Activated CD8-positive, alpha-beta T cell treated with anti-CD3 and anti-CD28 coated beads, Interleukin-2, amount 10 ng/mL, durations not matched to agents 7 days and 5 days (primary cell): ENCODE data around the gene ABCF3. TPM values are rescaled to one million over a fixed set of nuclear protein-coding genes. Genes with fewer than 3 reads are reported as not detected.
A peak's percentile ranks its signal among the peaks of the same experiment; 100 is the strongest.
"Not testable (repeated sequence)": the region's sequence is repeated elsewhere in the genome, so short reads cannot be mapped to it uniquely, and the experiment has no call there.

Experiments
- ATAC-seq: fragments of 150-1000 bp; cut with Tn5 transposase; one replicate; pipeline ENCODE4 v1.10.0; 2021; ENCODE audit warnings: moderate library complexity
- CTCF ChIA-PET: fragments of 350-600 bp; sonication (Branson Sonifier 250); formaldehyde crosslinking; loops from one replicate; lab custom pipeline; 2021; ENCODE audit warnings: antibody characterized with exemption; lab: Charles Lee
- POLR2A ChIA-PET: fragments of 350-600 bp; sonication (Branson Sonifier 250); formaldehyde crosslinking; loops from one replicate; lab custom pipeline; 2021; ENCODE audit warnings: antibody characterized with exemption; lab: Charles Lee
- DNase-seq: peaks from one replicate; pipeline ENCODE4 v3.0.0-alpha.2; 2020
- H3K27ac Mint-ChIP-seq: one replicate; pipeline ENCODE4 v1.8.0; 2021; ENCODE audit warnings: mild to moderate bottlenecking, mixed read lengths
- H3K27me3 Mint-ChIP-seq: one replicate; pipeline ENCODE4 v1.8.0; 2021; ENCODE audit warnings: low read depth, mixed read lengths
- H3K36me3 Mint-ChIP-seq: one replicate; pipeline ENCODE4 v1.8.0; 2021; ENCODE audit warnings: low read depth, mixed read lengths
- H3K4me1 Mint-ChIP-seq: one replicate; pipeline ENCODE4 v1.8.0; 2021; ENCODE audit warnings: low read depth, mixed read lengths
- H3K4me3 Mint-ChIP-seq: one replicate; pipeline ENCODE4 v1.8.0; 2021; ENCODE audit warnings: mild to moderate bottlenecking, mixed read lengths
- H3K9me3 Mint-ChIP-seq: one replicate; pipeline ENCODE4 v1.8.0; 2022; ENCODE audit warnings: mixed read lengths; ENCODE audit not compliant: insufficient read depth
- total RNA-seq, 2 experiments: library from RNA; stranded (reverse); gene quantifications; one replicate each; pipeline ENCODE4 v1.2.3, GENCODE V29; 2021

The ABCF3 gene, protein sequence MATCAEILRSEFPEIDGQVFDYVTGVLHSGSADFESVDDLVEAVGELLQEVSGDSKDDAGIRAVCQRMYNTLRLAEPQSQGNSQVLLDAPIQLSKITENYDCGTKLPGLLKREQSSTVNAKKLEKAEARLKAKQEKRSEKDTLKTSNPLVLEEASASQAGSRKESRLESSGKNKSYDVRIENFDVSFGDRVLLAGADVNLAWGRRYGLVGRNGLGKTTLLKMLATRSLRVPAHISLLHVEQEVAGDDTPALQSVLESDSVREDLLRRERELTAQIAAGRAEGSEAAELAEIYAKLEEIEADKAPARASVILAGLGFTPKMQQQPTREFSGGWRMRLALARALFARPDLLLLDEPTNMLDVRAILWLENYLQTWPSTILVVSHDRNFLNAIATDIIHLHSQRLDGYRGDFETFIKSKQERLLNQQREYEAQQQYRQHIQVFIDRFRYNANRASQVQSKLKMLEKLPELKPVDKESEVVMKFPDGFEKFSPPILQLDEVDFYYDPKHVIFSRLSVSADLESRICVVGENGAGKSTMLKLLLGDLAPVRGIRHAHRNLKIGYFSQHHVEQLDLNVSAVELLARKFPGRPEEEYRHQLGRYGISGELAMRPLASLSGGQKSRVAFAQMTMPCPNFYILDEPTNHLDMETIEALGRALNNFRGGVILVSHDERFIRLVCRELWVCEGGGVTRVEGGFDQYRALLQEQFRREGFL
- total RNA-seq = 10 to 100 TPM; 56.6 to 57.8 TPM

DNA sequence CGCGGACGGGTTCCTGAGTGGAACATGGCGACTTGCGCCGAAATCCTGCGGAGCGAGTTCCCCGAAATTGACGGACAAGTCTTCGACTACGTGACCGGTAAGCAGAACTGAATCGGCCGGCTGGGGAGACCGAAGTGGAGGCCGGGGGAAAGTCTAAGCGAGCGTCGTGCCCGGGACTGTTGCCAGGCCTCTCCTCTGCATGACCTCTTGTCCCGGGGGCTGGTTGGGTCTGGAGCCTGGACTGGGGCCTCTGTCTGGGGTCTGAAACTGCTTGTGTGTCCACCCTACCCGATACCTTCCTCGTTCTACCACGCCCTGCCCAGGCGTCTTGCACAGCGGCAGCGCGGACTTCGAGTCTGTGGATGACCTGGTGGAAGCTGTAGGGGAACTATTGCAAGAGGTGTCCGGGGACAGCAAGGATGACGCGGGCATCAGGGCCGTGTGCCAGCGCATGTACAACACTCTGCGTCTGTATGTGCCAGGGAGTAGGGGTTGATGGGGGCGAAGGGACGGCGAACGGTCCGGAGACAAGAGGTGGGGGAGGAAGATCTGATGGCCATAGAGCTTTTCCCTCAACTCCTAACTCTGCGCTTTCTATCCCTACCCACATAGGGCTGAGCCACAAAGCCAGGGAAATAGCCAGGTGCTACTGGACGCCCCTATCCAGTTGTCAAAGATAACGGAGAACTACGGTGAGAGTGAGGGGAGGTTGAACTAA is at the start of gene ABCF3:
Gene ABCF3 (plus strand): TSS at position 16 of the 718 bp plus-strand sequence. CDS start 9 bp downstream, at position 25.
- DNase-seq (no peak), ATAC-seq (peak; percentile 37)
- ChIA-PET CTCF (interaction anchor here (0.7 to 2.3 kb wide), 3 partner anchors 41 to 112 kb away, joined by 3 to 9 read pairs (median 6); partner anchors contain the start of gene EEF1AKMT4), POLR2A (interaction anchor here (0.5 to 1.1 kb wide), 6 partner anchors 10 to 311 kb away, joined by 3 to 7 read pairs (median 3); partner anchors contain the start of genes AP2M1 and EIF2B5)
- H3K36me3 Mint-ChIP-seq = peaks cover 66% of the 10 kb centered on the region
- peaks cover 34% of the 10 kb centered on the region for H3K4me1 Mint-ChIP-seq
- no peaks in the 10 kb centered on the region for H3K9me3 Mint-ChIP-seq
- peak within 1 kb of the TSS; percentile 97 for H3K27ac Mint-ChIP-seq
- no peaks in the 10 kb centered on the region for H3K27me3 Mint-ChIP-seq
- H3K4me3 Mint-ChIP-seq = peak within 1 kb of the TSS; percentile 99

DNA sequence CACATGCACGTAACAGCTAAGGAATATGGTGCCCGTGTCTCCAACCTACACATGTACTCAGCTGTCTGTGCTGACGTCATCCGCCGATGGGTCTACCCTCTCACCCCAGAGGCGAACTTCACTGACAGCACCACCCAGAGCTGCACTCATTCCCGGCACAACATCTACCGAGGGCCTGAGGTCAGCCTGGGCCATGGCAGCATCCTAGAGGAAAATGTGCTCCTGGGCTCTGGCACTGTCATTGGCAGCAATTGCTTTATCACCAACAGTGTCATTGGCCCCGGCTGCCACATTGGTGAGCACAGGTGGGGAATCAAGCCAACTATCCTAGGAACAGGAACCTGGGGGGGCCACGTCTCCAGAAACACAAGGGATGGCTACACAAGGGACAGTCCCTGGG is 45.6 kb upstream of the ABCF3 start:
- no peak overlapping the region for H3K4me3 Mint-ChIP-seq
- DNase-seq (no peak), ATAC-seq (no peak)
- H3K27ac Mint-ChIP-seq = no peak overlapping the region
- POLR2A ChIA-PET = no interaction called here
- CTCF ChIA-PET = interaction anchor here (0.8 kb wide), 1 partner anchor 37 kb away, joined by 3 read pairs; no protein-coding TSS in a partner anchor
- H3K4me1 Mint-ChIP-seq = peaks cover 22% of the 10 kb centered on the region
- H3K9me3 Mint-ChIP-seq = no peaks in the 10 kb centered on the region
- H3K36me3 Mint-ChIP-seq = peaks cover 68% of the 10 kb centered on the region
- no peaks in the 10 kb centered on the region for H3K27me3 Mint-ChIP-seq

DNA sequence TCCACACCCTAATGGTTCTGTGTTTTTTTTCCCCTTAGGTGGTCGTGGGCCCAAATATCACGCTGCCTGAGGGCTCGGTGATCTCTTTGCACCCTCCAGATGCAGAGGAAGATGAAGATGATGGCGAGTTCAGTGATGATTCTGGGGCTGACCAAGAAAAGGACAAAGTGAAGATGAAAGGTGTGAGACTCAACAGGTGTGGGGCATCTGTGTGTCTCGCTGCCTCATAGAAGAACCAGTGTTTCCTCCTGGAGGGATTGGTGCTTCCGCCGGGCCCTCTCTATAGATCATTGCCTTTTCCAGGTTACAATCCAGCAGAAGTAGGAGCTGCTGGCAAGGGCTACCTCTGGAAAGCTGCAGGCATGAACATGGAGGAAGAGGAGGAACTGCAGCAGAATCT is 43.8 kb upstream of the ABCF3 start:
- no peaks in the 10 kb centered on the region for H3K9me3 Mint-ChIP-seq
- ATAC-seq (no peak), DNase-seq (no peak)
- ChIA-PET CTCF (no interaction called here), POLR2A (no interaction called here)
- no peak overlapping the region for H3K27ac Mint-ChIP-seq
- peaks cover 9% of the 10 kb centered on the region for H3K4me1 Mint-ChIP-seq
- H3K27me3 Mint-ChIP-seq = no peaks in the 10 kb centered on the region
- no peak overlapping the region for H3K4me3 Mint-ChIP-seq
- H3K36me3 Mint-ChIP-seq = peaks cover 65% of the 10 kb centered on the region

DNA sequence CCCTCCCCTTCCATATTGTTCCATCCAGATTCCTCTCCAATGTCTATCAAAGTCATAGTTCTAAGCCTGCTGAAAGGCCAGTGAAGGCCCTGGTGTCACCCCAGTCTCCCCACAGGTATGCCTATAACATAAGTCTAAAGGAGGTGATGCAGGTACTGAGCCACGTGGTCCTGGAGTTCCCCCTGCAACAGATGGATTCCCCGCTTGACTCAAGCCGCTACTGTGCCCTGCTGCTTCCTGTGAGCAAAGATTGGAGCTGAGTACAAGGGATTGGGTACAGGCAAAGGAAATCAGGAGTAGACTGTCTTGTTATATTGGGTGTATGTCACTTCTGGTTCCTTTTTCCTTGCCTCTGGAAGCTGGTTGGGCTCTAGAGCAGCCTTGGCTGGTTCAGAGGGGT is 42.7 kb upstream of the ABCF3 start:
- Mint-ChIP-seq H3K4me1 (no peaks in the 10 kb centered on the region), H3K27me3 (no peaks in the 10 kb centered on the region), H3K36me3 (peaks cover 58% of the 10 kb centered on the region), H3K4me3 (no peak overlapping the region), H3K27ac (no peak overlapping the region), H3K9me3 (no peaks in the 10 kb centered on the region)
- ChIA-PET CTCF (interaction anchor here (1.5 kb wide), 1 partner anchor 107 kb away, joined by 9 read pairs; the partner anchor contains the start of gene EEF1AKMT4), POLR2A (interaction anchor here (2.4 kb wide), 1 partner anchor 8 kb away, joined by 10 read pairs; the partner anchor contains the start of gene EIF2B5)
- ATAC-seq (no peak), DNase-seq (no peak)

DNA sequence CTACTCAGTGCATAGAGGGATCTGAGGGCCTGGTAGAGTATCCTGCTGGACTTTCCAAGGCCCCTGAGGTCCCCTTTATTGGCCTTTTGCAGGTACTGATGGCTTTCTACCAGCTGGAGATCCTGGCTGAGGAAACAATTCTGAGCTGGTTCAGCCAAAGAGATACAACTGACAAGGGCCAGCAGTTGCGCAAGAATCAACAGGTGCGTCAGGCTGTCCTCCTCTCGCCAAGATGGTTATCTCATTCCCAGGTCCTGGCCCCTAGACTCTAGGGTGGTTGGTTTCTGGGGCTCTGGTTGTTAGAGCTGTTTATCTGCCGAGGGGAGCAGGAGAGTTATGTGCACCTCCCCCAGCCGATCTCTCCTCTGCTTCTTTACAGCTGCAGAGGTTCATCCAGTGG is 41.5 kb upstream of the ABCF3 start:
- H3K9me3 Mint-ChIP-seq = no peaks in the 10 kb centered on the region
- H3K36me3 Mint-ChIP-seq = peaks cover 53% of the 10 kb centered on the region
- no peaks in the 10 kb centered on the region for H3K4me1 Mint-ChIP-seq
- POLR2A ChIA-PET = interaction anchor here (2.4 kb wide), 1 partner anchor 9 kb away, joined by 10 read pairs; the partner anchor contains the start of gene EIF2B5
- H3K27ac Mint-ChIP-seq = no peak overlapping the region
- CTCF ChIA-PET = interaction anchor here (0.7 to 1.8 kb wide), 6 partner anchors 34 to 249 kb away, joined by 3 to 9 read pairs (median 3); partner anchors contain the start of gene EEF1AKMT4
- ATAC-seq (no peak), DNase-seq (no peak)
- no peak overlapping the region for H3K4me3 Mint-ChIP-seq
- no peaks in the 10 kb centered on the region for H3K27me3 Mint-ChIP-seq

DNA sequence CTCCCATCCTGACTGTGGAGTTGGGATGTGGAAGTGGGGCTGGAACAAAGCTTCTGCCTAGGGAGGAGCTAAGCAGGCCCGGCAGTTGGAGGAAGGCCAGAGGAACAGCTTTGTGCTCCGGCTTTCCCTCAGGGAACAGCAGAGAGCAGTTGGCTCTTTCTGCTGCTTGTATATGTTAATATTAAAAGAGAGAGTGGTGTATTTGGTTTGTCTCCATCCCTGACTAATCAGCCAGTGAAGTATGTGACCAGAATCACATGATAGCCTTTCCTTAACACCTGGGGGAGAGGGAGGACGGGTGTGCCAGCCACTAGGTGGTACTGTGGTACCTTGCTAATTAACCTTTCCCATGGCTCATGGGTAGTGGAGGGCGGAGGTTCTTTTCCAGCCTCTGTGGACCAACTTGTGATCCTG is 40.9 kb upstream of the ABCF3 start:
- Mint-ChIP-seq H3K4me1 (no peaks in the 10 kb centered on the region), H3K27me3 (no peaks in the 10 kb centered on the region), H3K9me3 (no peaks in the 10 kb centered on the region), H3K36me3 (peaks cover 50% of the 10 kb centered on the region), H3K4me3 (no peak overlapping the region), H3K27ac (no peak overlapping the region)
- ChIA-PET CTCF (interaction anchor here (0.7 to 1.8 kb wide), 7 partner anchors 33 to 252 kb away, joined by 3 to 9 read pairs (median 3); partner anchors contain the start of gene EEF1AKMT4), POLR2A (interaction anchor here (2.4 kb wide), 1 partner anchor 10 kb away, joined by 10 read pairs; the partner anchor contains the start of gene EIF2B5)
- peak; percentile 52 for ATAC-seq
- peak; percentile 48 for DNase-seq

DNA sequence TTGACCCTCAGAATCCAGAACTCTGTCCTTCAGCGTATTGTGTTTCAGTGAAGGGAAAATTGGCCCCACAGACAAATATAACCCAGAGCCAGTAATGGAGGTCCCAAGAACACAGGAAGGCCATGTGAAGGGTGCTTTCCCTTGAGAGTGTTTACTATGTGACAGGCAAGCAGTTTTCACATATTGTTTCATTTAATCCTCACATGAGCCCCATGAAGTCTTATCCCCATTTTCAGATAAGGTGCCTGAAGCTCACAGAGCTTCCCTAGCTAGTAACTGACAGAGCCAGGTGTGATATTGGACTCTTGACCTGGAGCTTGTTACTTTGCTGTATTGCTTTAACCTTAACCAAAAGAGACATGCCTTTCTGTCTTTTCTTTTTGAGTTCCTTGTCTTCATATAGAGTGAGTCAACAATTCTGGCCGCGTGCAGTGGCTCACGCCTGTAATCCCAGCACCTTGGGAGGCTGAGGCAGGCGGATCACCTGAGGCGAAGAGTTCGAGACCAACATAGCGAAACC is 40.2 kb upstream of the ABCF3 start:
- ChIA-PET POLR2A (no interaction called here), CTCF (interaction anchor here (1.0 to 1.2 kb wide), 2 partner anchors 10 to 253 kb away, joined by 3 to 4 read pairs; partner anchors contain the start of gene DVL3)
- no peak overlapping the region for H3K4me3 Mint-ChIP-seq
- H3K36me3 Mint-ChIP-seq = peaks cover 43% of the 10 kb centered on the region
- no peak overlapping the region for H3K27ac Mint-ChIP-seq
- DNase-seq (no peak), ATAC-seq (no peak)
- no peaks in the 10 kb centered on the region for H3K4me1 Mint-ChIP-seq
- no peaks in the 10 kb centered on the region for H3K27me3 Mint-ChIP-seq
- H3K9me3 Mint-ChIP-seq = no peaks in the 10 kb centered on the region

DNA sequence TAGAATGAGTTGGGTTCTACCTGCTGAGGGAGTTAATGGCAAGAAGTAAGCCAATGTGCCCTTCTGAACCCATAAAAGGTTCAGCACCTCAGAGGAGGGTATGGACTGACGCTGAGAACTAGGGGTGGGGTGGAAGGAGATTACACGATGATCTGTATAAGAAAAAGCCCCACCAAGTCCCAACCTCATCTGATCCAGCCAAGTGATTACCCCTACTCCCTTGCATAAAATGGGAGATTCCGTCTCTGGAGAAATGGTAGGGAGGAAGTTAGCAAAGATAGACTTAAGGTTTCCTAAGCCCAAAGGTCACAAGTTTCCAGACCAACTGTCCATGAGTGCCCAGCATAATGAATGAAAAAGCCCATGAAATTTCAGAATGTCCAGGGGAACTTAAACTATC is 37.9 kb upstream of the ABCF3 start:
- no peaks in the 10 kb centered on the region for H3K4me1 Mint-ChIP-seq
- CTCF ChIA-PET = interaction anchor here (0.7 kb wide), 1 partner anchor 102 kb away, joined by 3 read pairs; the partner anchor contains the start of gene EEF1AKMT4
- H3K36me3 Mint-ChIP-seq = peaks cover 22% of the 10 kb centered on the region
- no peak overlapping the region for H3K27ac Mint-ChIP-seq
- H3K9me3 Mint-ChIP-seq = no peaks in the 10 kb centered on the region
- no peak overlapping the region for H3K4me3 Mint-ChIP-seq
- H3K27me3 Mint-ChIP-seq = no peaks in the 10 kb centered on the region
- POLR2A ChIA-PET = no interaction called here
- ATAC-seq = no peak
- DNase-seq = no peak

DNA sequence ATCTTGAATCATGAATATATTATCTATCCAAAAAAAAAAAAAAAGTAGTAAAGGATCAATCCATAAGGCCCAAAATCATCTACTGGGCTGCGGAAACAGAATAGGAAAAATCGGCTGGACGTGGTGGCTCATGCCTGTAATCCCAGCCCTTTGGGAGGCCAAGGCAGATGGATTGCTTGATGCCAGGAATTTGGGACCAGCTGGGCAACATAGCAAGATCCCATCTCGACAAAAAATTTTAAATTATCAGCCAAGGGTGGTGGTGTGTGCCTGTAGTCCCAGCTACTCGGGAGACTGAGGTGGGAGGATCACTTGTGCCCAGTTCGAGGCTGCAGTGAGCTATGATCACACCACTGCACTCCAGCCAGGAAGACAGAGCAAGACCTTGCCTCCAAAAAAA is 36.9 kb upstream of the ABCF3 start:
- no peaks in the 10 kb centered on the region for H3K4me1 Mint-ChIP-seq
- ATAC-seq (no peak), DNase-seq (no peak)
- peaks cover 13% of the 10 kb centered on the region for H3K36me3 Mint-ChIP-seq
- no peaks in the 10 kb centered on the region for H3K27me3 Mint-ChIP-seq
- no peak overlapping the region for H3K27ac Mint-ChIP-seq
- no peak overlapping the region for H3K4me3 Mint-ChIP-seq
- ChIA-PET POLR2A (no interaction called here), CTCF (no interaction called here)
- H3K9me3 Mint-ChIP-seq = no peaks in the 10 kb centered on the region

DNA sequence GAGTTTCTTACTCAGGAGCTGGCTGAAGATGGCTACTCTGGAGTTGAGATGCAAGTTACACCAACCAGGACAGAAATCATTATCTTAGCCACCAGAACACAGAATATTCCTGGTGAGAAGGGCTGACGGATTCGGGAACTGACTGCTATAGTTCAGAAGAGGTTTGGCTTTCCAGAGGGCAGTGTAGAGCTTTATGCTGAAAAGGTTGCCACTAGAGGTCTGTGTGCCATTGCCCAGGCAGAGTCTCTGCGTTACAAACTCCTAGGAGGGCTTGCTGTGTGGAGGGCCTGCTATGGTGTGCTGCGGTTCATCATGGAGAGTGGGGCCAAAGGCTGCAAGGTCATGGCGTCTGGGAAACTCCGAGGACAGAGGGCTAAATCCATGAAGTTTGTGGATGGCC is 36.2 kb upstream of the ABCF3 start:
- H3K4me1 Mint-ChIP-seq, H3K27me3 Mint-ChIP-seq, H3K4me3 Mint-ChIP-seq, H3K9me3 Mint-ChIP-seq, DNase-seq, ATAC-seq, CTCF ChIA-PET, POLR2A ChIA-PET, H3K27ac Mint-ChIP-seq: not testable (repeated sequence)
- H3K36me3 Mint-ChIP-seq = peaks cover 12% of the 10 kb centered on the region
